HG02943 (cell line): ENCODE results near the gene TSPAN17.
"Not testable (repeated sequence)": the region's sequence is repeated elsewhere in the genome, so short reads cannot be mapped to it uniquely, and the experiment has no call there.

Source experiments
- ATAC-seq: cut with Tn5 transposase; IDR thresholded peaks from one replicate; pipeline ENCODE4 v1.9.1; 2021; ENCODE audit warnings: mild to moderate bottlenecking, low read depth, moderate library complexity; ENCODE audit not compliant: unreplicated experiment

TSPAN17 gene

DNA sequence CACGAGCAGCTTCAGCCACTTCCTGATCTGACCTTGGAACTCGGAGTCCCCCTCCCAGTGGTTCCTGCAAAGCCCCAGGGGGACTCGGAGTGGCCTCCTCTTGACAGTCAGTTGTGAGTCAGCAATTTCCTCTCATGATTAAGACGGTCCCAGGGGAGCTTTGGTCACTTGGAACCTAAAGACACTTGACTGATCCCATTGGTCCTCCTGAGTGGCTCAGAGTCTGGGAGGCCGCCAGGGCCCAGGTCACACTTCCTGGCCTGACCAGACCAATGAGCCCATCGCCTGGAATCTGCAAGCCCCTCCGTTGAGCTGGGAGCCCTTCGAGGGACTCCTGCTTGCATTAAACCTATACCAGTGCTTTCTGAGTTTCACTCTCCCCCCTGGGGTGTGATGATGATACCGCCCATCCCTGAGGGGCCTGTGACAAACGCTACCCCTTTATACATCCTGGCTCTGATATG lies 29.1 kb downstream of the TSPAN17 start:
- ATAC-seq: peak; percentile 47

- ATAC-seq: no peak
Observed at GRCh38 chr5:176677209-176677939, 30.1 kb downstream of the TSPAN17 start.

DNA sequence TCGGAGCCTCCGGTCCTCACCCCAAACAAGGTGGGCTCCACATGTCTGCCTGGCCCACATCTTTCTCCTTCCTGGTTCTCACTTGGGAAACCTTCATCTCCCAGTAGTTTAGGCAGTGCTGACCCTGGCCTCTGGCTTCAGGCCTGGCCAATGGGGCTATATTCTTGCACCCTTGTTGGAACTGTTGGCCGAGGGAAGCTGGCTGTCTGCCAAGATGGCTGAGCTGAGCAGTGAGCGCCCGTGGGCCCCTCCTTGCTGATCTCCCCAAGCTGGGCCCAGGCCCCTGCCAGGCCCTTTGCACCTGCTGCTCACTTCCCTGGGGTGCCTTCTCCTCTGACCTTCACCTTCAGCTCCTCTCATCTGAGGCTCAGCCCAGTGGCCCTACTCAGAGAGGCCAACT lies 31.3 kb downstream of the TSPAN17 start:
- no peak for ATAC-seq

GRCh38 chr5:176679365-176680225 lies 32.3 kb downstream of the TSPAN17 start:
- no peak for ATAC-seq

GRCh38 chr5:176680226-176680563 lies 32.9 kb downstream of the TSPAN17 start:
- no peak for ATAC-seq

DNA sequence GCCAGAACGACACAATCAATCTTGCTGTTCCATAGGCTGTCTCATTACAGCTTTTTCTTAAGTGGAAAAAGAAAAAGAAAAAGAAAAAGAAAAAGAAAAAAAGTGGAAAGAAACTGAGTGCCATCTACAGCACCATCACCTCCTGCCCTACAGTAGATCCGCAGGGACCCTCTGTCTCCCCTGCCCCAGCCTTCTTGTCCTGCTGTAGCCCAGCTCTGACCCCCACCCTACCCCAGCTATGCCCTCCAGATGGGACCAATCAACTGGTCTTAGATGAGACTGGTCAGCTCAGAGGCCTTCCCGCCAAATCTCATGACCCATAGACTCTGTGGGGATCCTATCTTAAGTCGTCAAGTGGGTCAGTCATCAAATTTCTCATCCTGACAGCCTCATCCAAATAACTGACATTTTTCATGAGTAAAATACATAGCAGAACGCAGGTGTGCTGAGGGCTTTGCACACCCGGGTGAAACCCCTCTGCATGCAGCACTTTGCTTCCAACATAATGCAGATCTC lies 34.8 kb downstream of the TSPAN17 start:
- ATAC-seq: no peak

GRCh38 chr5:176685010-176685409 lies 37.7 kb downstream of the TSPAN17 start:
- no peak for ATAC-seq

DNA sequence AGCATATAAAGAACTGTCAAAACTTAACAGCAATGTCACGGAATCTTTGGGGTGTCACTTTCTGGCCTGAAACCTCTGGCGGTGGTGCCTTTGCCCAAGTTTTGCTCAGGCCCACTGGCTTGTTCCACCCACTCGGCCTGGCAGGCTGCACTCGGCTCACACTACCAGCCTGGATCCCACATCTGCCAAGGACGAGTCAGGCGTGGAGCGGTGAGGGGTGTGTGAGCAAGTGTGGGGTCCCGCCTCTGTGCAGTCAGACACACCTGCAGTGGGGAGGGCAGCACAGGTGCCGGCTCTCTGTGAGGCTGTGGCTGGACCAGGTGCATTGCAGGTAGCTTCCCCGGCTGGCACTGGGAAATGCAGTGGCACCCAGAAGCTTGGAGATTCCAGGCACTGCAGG lies 40.0 kb downstream of the TSPAN17 start:
- ATAC-seq: no peak

GRCh38 chr5:176687881-176688280 lies 40.6 kb downstream of the TSPAN17 start:
- ATAC-seq: no peak

DNA sequence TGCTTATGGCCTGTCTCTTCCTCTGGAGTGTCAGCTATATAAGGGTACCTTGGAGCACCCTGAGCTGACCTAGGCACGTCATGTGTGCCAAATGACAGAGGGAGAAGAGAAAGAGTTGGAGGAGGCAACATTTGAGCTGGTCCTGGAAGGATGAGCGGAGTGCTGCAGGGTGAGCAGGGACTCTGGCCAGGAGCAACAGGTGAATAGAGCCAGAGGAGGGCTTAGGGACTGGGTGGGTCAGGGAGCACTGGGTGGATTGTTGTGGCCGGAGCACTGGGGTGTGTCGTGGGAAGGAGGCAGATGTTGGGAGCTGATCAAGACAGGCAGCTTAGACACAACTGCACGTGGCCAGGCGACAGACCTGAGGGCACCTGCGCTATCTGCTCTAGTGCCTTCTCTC lies 43.6 kb downstream of the TSPAN17 start:
- no peak for ATAC-seq

GRCh38 chr5:176691524-176691923 lies 44.2 kb downstream of the TSPAN17 start:
- no peak for ATAC-seq

GRCh38 chr5:176692326-176692725 lies 45.0 kb downstream of the TSPAN17 start:
- no peak for ATAC-seq

DNA sequence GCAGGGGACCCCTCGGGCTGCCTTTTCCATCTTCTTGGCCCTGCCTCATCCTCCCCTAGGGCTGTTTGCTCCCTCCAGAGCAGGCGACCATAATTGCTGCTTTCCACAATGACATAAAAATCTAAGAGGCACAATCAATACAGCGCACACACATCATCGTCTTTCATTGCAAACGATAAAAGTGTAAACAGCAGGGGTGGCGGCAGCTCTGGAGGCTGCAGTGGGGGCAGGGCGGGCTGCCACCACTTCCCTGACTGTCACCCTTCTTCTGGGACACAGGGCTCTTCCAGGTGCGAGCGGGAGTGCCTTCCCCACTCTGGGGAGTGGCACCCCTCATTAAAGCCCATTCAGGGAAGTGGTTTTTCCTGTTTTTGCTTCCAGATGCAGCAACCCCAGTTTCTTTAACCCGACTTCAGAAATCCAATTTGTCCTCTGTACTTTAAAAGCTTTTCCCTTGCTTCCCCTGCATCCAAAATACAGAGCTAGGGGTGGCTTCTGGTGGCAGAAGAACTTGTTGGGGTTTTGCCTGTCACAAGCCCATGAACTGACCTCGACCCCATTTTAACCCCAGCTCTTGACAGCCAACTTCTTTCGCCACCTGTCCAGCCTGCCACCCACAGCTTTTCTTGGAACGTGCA lies 45.7 kb downstream of the TSPAN17 start:
- ATAC-seq: no peak

DNA sequence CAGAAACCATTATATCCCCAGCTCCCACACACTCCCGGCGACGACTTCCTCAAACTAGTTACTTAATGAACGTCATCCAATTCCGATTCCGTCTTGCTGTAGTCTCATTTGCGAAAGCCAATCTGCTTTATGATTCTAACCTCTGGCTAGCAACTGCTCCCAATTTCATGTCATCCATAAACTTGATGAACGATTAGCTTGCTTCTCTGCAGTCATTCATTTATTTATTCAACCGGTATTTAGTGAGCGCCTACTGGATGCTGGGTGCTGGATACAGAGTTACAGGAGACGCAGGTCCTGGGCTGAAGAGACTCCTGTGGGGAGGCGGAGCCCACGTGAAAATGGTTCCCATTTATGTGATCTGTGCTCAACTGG lies 46.2 kb downstream of the TSPAN17 start:
- no peak for ATAC-seq

DNA sequence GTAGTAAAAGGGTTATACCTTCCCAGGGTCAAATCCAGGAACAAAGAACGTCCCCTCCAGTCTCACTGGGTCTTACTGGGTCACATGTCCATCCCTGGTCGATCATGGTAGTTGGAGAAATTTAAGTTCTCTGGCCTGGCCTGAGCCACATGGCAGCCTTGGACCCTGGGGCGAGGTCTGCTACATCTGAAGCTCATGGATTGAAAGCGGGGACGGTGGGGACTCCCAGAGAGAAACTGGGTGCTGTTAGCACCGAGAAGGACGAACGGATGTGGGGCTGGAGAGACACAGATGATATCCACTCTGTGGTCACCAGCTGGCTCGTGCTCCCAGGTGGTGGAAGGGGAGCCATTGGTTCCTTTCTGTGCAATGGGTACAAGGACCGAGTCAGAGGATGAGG lies 46.9 kb downstream of the TSPAN17 start:
- no peak for ATAC-seq

DNA sequence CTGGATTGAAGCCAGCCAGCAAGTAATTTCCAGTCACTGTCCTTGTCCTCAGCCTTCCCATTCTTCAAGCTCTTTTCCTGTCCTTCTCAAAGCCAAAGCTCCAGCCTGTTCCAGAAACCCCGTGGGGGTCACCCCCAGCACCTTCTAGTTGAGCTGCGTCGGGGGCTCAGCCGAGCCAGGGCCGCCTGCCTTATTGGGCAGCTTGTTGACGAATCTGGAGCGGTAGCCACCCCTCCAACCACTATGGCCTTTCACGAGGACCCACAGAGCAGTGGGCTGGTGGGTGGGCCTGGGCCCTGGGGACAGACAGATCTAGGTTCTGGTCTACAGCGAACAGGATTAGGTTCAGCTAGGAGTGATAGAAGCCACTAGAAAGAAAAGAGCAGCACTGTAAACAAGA lies 47.3 kb downstream of the TSPAN17 start:
- no peak for ATAC-seq

GRCh38 chr5:176695073-176695472 lies 47.8 kb downstream of the TSPAN17 start:
- ATAC-seq: no peak

DNA sequence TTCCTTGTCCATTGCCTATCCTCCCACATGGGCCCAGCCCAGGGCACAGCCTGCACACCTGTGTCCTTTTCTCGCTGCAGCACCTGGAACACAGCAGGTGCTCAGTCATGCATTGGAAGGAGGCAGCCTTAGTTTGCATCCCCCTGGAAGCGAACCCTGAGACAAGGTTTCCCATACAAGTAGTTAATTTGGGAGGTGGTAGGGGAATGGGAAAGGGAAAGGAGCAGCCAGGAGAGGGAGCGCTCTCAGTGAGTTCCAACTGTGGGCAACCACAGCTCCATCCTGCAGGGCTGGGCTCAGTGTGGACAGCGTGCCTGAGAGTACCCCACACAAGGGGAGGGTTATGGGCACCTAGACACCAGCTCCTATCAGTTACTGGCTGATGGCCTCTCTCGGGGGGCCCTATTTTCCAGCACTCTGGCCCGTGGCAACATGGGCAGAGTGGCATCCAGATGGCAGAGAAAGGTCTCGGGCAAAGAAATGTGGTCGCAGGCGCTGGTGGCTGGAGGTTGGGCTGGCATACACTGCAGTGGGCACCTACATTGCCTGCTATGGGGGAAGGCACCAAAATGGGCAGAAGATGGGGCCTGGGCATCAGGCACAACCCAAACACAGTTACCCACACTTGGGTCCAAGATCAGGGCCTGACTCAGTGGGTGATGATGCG lies 50.1 kb downstream of the TSPAN17 start:
- ATAC-seq: no peak

- no peak for ATAC-seq
Observed at GRCh38 chr5:176697934-176698538, 50.8 kb downstream of the TSPAN17 start.

- ATAC-seq: not testable (repeated sequence)
Observed at GRCh38 chr5:176699446-176699845, 52.2 kb downstream of the TSPAN17 start.
